Kidney capillary endothelial cell (primary cell): Measurements from ENCODE around the gene ASIC2.
"Not testable (repeated sequence)": the region's sequence is repeated elsewhere in the genome, so short reads cannot be mapped to it uniquely, and the experiment has no call there.

Source experiments
- DNase-seq: peaks from one replicate; pipeline ENCODE4 v3.0.0-alpha.2; 2018; ENCODE audit warnings: low spot score

Gene ASIC2

DNA sequence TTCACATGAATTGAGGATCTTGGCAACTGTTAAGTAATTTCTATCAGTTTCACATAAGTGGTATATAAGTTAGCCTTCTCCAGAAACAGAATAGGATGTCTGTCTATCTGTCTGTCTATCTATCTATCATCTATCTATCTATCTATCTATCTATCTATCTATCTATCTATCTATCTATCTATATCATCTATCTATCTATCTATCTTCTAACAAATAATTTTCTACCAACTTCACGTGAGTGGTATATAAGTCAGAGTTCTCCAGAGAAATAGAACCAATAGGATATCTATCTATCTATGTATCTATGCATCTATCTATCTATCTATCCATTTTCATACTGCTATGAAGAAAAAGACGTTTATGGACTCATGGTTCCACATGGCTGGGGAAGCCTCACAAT lies 312.9 kb downstream of the ASIC2 start:
- no peak for DNase-seq

DNA sequence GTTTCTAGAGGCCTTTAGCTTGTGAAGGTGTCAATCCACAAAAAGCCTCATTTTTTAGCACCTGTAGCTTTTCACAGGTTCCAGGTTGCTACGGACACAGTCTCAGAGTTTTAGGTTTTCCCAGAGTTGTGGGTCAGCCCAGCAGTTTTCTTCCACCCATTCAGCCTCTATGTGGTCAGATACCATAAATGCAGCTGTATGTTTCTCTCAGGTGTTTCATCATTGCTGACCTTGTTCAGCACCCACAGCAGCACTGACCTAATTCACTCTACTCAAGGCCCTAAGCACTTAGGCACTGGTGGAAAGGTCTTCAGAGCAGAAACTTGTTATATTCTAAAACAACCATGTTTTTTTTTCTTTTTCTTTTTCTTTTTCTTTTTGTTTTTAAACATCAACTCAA lies 316.5 kb downstream of the ASIC2 start:
- DNase-seq: no peak

DNA sequence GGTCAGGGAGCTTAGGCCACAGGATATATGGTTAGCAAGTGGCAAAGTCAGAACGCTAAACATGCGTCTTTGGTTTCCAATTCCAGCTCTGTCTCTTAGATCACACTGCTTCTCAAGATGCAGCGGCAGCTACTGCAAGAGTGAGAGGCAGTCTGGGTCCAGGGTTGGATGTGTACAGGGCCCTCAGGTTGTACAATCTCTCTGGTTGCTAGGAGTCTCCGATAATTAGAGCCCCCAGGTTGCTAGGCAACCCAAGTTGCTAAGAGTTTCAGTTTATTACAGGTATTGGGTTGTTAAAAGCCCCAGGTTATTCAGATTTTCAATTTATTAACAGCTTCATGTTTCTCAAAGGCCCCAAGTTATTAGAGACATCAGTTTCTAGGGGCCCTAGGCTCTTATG lies 317.0 kb downstream of the ASIC2 start:
- DNase-seq: no peak

DNA sequence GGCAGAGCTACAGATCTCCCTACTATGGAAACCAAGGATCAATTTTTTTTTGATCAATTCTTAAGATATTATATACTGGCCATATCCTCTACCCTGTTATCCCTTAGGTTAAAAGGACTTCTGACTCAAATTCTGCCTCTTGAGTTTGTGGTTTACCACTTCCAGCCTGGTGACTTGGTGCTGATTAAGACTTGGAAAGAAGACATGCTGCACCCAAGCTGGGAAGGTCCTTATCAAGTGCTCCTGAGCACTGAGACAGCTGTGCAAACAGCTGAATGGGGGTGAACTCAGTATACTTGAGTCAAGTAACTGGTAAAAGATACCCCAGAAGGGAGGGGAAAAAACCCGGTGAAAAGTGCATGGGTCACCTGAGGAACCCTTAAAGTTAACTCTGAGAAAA lies 321.9 kb downstream of the ASIC2 start:
- DNase-seq: no peak

DNA sequence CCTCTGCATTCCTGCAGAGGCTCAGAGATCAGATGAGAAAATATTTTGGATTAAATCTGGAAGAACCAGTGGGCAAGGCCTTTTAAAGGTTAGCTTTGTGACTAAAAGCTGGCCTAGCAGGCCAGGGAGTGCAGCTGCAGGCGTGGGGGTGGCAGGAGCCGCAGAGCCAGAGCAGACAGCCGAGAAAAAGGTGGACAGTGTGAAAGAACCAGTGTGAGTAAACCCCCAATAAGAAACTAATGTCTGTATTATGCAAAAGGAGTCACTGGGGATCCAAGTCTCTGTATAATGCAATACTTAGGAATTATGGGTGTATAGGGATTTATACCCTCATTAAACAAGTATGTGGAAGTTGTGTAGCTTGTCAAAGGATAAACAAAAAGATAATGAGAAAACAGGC lies 322.8 kb downstream of the ASIC2 start:
- DNase-seq: no peak

DNA sequence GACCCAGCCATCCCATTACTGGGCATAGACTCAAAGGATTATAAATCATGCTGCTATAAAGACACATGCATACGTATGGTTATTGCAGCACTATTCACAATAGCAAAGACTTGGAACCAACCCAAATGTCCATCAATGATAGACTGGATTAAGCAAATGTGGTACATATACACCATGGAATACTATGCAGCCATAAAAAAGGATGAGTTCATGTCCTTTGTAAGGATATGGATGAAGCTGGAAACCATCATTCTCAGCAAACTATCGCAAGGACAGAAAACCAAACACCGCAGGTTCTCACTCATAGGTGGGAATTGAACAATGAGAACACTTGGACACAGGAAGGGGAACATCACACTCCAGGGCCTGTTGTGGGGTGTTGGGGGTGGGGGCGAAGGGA lies 323.9 kb downstream of the ASIC2 start:
- DNase-seq: not testable (repeated sequence)

DNA sequence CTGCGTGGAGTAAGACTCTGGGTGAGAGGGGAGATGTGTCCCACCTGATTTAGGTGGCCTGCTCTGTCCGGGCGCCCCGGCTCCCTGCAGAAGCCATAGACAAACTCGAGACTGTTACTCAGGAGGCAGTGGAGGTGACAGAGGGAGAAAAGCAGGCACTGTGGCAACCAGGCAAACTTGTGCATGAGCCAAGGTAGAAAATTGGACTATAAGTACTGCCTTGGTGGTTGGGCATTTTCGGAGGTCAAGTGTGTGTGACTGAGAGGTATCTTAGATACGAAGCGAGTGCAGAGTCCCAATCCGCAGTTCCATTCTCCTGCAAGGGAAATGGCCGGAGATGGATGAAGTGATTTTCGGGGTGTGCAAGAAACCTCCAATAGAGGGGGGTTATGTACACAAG lies 328.6 kb downstream of the ASIC2 start:
- no peak for DNase-seq
